ENCODE data around the gene POC1A. TPM values are rescaled to one million over a fixed set of nuclear protein-coding genes. Genes with fewer than 3 reads are reported as not detected.

POC1A gene
- total RNA-seq, 1 experiment from 2014 or later: 29.0 TPM

DNA sequence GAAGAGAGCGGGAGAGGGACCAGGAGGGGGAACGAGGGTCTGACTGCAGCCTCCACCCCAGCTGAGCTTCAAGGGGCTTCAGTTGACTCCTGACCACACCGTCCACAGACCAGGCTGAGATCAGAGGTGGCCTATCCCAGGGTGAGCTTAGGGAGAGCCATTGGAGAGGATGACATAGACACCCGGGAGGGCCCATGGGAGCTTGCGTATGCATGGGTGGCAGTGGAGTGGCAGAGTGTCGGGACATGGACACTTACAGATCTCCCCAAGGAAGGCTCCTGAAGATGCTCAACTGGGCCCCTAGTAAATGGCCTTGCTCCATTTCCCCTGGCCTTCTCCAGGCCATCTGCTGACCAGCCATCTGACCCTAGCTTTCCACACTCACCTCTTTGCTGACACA lies 31.1 kb upstream of the POC1A start:
- peaks cover 7% of the 10 kb centered on the region for H3K27me3 Mint-ChIP-seq (ENCODE audit: low read depth)
- Histone ChIP-seq H3K23me2 (ENCODE audit: insufficient read length, low read depth, low read length, poor library complexity, severe bottlenecking) (no peaks in the 10 kb centered on the region), H2BK120ac (ENCODE audit: low read depth, low read length, poor library complexity, severe bottlenecking) (no peak overlapping the region), H4K5ac (ENCODE audit: insufficient read length, low read depth, low read length) (no peak overlapping the region), H3K4ac (ENCODE audit: low read depth, low read length) (no peak overlapping the region), H2BK5ac (ENCODE audit: insufficient read length, low read length) (no peak overlapping the region), H2AK5ac (ENCODE audit: insufficient read length, low read length) (no peak overlapping the region), H3K56ac (ENCODE audit: insufficient read length, low read depth, low read length) (no peak overlapping the region), H2BK15ac (ENCODE audit: low read depth, low read length) (no peak overlapping the region), H2BK20ac (ENCODE audit: low read depth, low read length, poor library complexity, severe bottlenecking) (no peak overlapping the region), H3K79me1 (ENCODE audit: insufficient read depth, low read depth, low read length, poor library complexity, severe bottlenecking) (no peaks in the 10 kb centered on the region), H4K91ac (ENCODE audit: insufficient read length, low read depth, low read length) (no peak overlapping the region), H3K14ac (ENCODE audit: insufficient read depth, low read length) (no peak overlapping the region), H3K18ac (ENCODE audit: insufficient read length, low read depth, low read length) (no peak overlapping the region), H2BK12ac (ENCODE audit: insufficient read length, low read depth, low read length) (no peak overlapping the region), H4K8ac (replicated peaks; ENCODE audit: insufficient read length, low read depth, low read length) (no peak overlapping the region), H3K9ac (ENCODE audit: extremely low read depth, insufficient read length, low read length) (no peak overlapping the region), H3T11ph (ENCODE audit: low read length) (no peak overlapping the region), H3K4me1 (ENCODE audit: insufficient read depth, low read length) (no peaks in the 10 kb centered on the region), H2AFZ (ENCODE audit: low read length) (no peak overlapping the region), H3K27me3 (ENCODE audit: insufficient read depth, low read length) (no peaks in the 10 kb centered on the region), H3K4me2 (ENCODE audit: insufficient read depth, insufficient read length, low read length) (no peak overlapping the region), H3K27ac (ENCODE audit: insufficient read length, low read depth, low read length) (no peak overlapping the region), H3K79me2 (ENCODE audit: insufficient read depth, low read length) (no peaks in the 10 kb centered on the region), H4K20me1 (ENCODE audit: control insufficient read depth, insufficient read depth, insufficient read length) (no peaks in the 10 kb centered on the region), H3K9me3 (ENCODE audit: control insufficient read depth, low read depth, low read length) (no peaks in the 10 kb centered on the region), H3K23ac (ENCODE audit: insufficient read length, low read depth, low read length) (no peak overlapping the region)
- H3K4me1 Mint-ChIP-seq: peaks cover 7 to 12% of the 10 kb centered on the region in 2 experiments
- WGBS (ENCODE audit: extremely low coverage, insufficient read length, low lambda C conversion rate): no CpG with 5 or more reads among the region's 6 CpGs
- H3K9me3 Mint-ChIP-seq: no peaks in the 10 kb centered on the region
- no peak for DNase-seq
- H3K27ac Mint-ChIP-seq: no peak overlapping the region
- H3K4me3 Mint-ChIP-seq: no peak overlapping the region; a peak in 1 of 5 replicates
- no peaks in the 10 kb centered on the region for H3K36me3 Mint-ChIP-seq (ENCODE audit: insufficient read depth in 1 of 3, low read depth in 3 of 3)
- TF ChIP-seq, protein P1, sequence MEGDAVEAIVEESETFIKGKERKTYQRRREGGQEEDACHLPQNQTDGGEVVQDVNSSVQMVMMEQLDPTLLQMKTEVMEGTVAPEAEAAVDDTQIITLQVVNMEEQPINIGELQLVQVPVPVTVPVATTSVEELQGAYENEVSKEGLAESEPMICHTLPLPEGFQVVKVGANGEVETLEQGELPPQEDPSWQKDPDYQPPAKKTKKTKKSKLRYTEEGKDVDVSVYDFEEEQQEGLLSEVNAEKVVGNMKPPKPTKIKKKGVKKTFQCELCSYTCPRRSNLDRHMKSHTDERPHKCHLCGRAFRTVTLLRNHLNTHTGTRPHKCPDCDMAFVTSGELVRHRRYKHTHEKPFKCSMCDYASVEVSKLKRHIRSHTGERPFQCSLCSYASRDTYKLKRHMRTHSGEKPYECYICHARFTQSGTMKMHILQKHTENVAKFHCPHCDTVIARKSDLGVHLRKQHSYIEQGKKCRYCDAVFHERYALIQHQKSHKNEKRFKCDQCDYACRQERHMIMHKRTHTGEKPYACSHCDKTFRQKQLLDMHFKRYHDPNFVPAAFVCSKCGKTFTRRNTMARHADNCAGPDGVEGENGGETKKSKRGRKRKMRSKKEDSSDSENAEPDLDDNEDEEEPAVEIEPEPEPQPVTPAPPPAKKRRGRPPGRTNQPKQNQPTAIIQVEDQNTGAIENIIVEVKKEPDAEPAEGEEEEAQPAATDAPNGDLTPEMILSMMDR (conservative IDR thresholded peaks at IDR 0.05): no peak

All from H9 (cell line).